ENCODE measurements around the gene FOXI1.
A peak's percentile ranks its signal among the peaks of the same experiment; 100 is the strongest.

The FOXI1 gene

GRCh38 chr5:170105642-170106611, at the start of gene FOXI1:
FOXI1 (plus strand) TSS chr5:170105897; CDS start chr5:170105958, 61 bp downstream.
- no peak for DNase-seq (ENCODE audit: low read depth)

GRCh38 chr5:170056561-170057267, 49.0 kb upstream of the FOXI1 start:
- DNase-seq (ENCODE audit: low read depth), result peak; percentile 4

GRCh38 chr5:170057311-170057710, 48.4 kb upstream of the FOXI1 start:
- DNase-seq (ENCODE audit: low read depth), result no peak

GRCh38 chr5:170059221-170059620, 46.5 kb upstream of the FOXI1 start:
- no peak for DNase-seq (ENCODE audit: low read depth)

GRCh38 chr5:170067152-170067551, 38.5 kb upstream of the FOXI1 start:
- no peak for DNase-seq (ENCODE audit: low read depth)

- DNase-seq (ENCODE audit: low read depth), result no peak
Observed at GRCh38 chr5:170067574-170068170, 38.0 kb upstream of the FOXI1 start.

- no peak for DNase-seq (ENCODE audit: low read depth)
Observed at GRCh38 chr5:170069512-170069911, 36.2 kb upstream of the FOXI1 start.

GRCh38 chr5:170070556-170071412, 34.9 kb upstream of the FOXI1 start:
- peak; percentile 65 for DNase-seq (ENCODE audit: low read depth)

- DNase-seq (ENCODE audit: low read depth), result no peak
Observed at GRCh38 chr5:170071748-170072147, 33.9 kb upstream of the FOXI1 start.

- DNase-seq (ENCODE audit: low read depth), result no peak
Observed at GRCh38 chr5:170075696-170076095, 30.0 kb upstream of the FOXI1 start.

- no peak for DNase-seq (ENCODE audit: low read depth)
Observed at GRCh38 chr5:170076211-170076610, 29.5 kb upstream of the FOXI1 start.

GRCh38 chr5:170076739-170077138, 29.0 kb upstream of the FOXI1 start:
- DNase-seq (ENCODE audit: low read depth), result no peak

GRCh38 chr5:170077526-170077925, 28.2 kb upstream of the FOXI1 start:
- DNase-seq (ENCODE audit: low read depth), result no peak

- DNase-seq (ENCODE audit: low read depth), result no peak
Observed at GRCh38 chr5:170078458-170078857, 27.2 kb upstream of the FOXI1 start.

- no peak for DNase-seq (ENCODE audit: low read depth)
Observed at GRCh38 chr5:170078931-170079330, 26.8 kb upstream of the FOXI1 start.

GRCh38 chr5:170080217-170080616, 25.5 kb upstream of the FOXI1 start:
- no peak for DNase-seq (ENCODE audit: low read depth)

GRCh38 chr5:170080786-170081445, 24.8 kb upstream of the FOXI1 start:
- no peak for DNase-seq (ENCODE audit: low read depth)

GRCh38 chr5:170081616-170082015, 24.1 kb upstream of the FOXI1 start:
- no peak for DNase-seq (ENCODE audit: low read depth)

GRCh38 chr5:170082701-170083100, 23.0 kb upstream of the FOXI1 start:
- no peak for DNase-seq (ENCODE audit: low read depth)

- no peak for DNase-seq (ENCODE audit: low read depth)
Observed at GRCh38 chr5:170087168-170087817, 18.4 kb upstream of the FOXI1 start.
